B cell (primary cell): ENCODE measurements around the gene PIM1. TPM values are rescaled to one million over a fixed set of nuclear protein-coding genes. Genes with fewer than 3 reads are reported as not detected.
A peak's percentile ranks its signal among the peaks of the same experiment; 100 is the strongest.

Source experiments
- ATAC-seq: fragments of 200-7000 bp; cut with Tn5 transposase; one replicate; pipeline ENCODE4 v1.10.0; 2021; ENCODE audit warnings: low read depth, mild to moderate bottlenecking, moderate number of reproducible peaks, moderate library complexity
- CTCF ChIA-PET: fragments of 350-600 bp; sonication (Branson Sonifier 250); formaldehyde crosslinking; loops from one replicate; lab custom pipeline; 2021; ENCODE audit warnings: antibody characterized with exemption, inconsistent platforms; lab: Charles Lee
- POLR2A ChIA-PET: fragments of 350-600 bp; sonication (Branson Sonifier 250); formaldehyde crosslinking; loops from one replicate; lab custom pipeline; 2021; ENCODE audit warnings: antibody characterized with exemption; lab: Charles Lee
- DNase-seq: peaks from one replicate; pipeline ENCODE4 v3.0.0; 2013
- H2AFZ ChIP-seq: 2 replicates; pipeline ENCODE4 v1.6.1; 2012; ENCODE audit warnings: mild to moderate bottlenecking, low read depth, low read length; ENCODE audit not compliant: insufficient read depth, poor library complexity, severe bottlenecking
- H3K27ac ChIP-seq, 2 donors: 1 replicate in 1 of 2; 2 replicates in 1 of 2; pipeline ENCODE4 v1.5.1; 2012 to 2013; ENCODE audit warnings: low read length in 2 of 2, mild to moderate bottlenecking in 2 of 2, moderate library complexity in 1 of 2
- H3K27me3 ChIP-seq, 4 experiments: fragments of 200-600 bp in 1 of 4; sonication (generic) in 1 of 4; replicated peaks in 1 of 4; 1 replicate in 2 of 4; 2 replicates in 2 of 4; pipeline versions ENCODE4 v1.6.1 to v1.7.0; 2013 to 2016; ENCODE audit warnings: low read length in 3 of 4, mild to moderate bottlenecking in 2 of 4, mixed read lengths in 1 of 4, moderate library complexity in 1 of 4; ENCODE audit not compliant: insufficient read depth in 4 of 4, control insufficient read depth in 3 of 4; ENCODE audit errors: control extremely low read depth in 1 of 4
- H3K36me3 ChIP-seq, 2 experiments: replicated peaks in 1 of 2; 1 replicate in 1 of 2; 2 replicates in 1 of 2; pipeline versions ENCODE4 v1.6.1 to v1.7.1; 2013; ENCODE audit warnings: low read length in 1 of 2; ENCODE audit not compliant: insufficient read depth in 2 of 2, control insufficient read depth in 1 of 2; ENCODE audit errors: control extremely low read depth in 1 of 2, extremely low read depth in 1 of 2
- H3K4me1 ChIP-seq, 2 donors: fragments of 200-600 bp in 1 of 2; sonication (generic) in 1 of 2; 1 replicate in 1 of 2; 2 replicates in 1 of 2; pipeline versions ENCODE4 v1.5.1 to v1.6.1; 2013 to 2017; ENCODE audit warnings: low read length in 2 of 2; ENCODE audit not compliant: control insufficient read depth in 2 of 2, insufficient read depth in 2 of 2
- H3K4me2 ChIP-seq: replicated peaks from 2 replicates; pipeline ENCODE3; 2012; ENCODE audit warnings: mild to moderate bottlenecking, low read depth, low read length; ENCODE audit not compliant: poor library complexity, severe bottlenecking
- H3K4me3 ChIP-seq, 5 experiments: fragments of 200-600 bp in 1 of 5; sonication (generic) in 1 of 5; 1 replicate in 3 of 5; 2 replicates in 2 of 5; pipeline versions ENCODE4 v1.5.1 to v1.7.0; 2011 to 2016; ENCODE audit warnings: low read length in 4 of 5, mild to moderate bottlenecking in 4 of 5, low read depth in 2 of 5, control low read depth in 1 of 5, moderate library complexity in 1 of 5; ENCODE audit not compliant: insufficient read depth in 1 of 5; ENCODE audit errors: control extremely low read depth in 1 of 5, extremely low read depth in 1 of 5
- H3K79me2 ChIP-seq: fragments of 200-600 bp; sonication (generic); one replicate; pipeline ENCODE4 v1.6.0; 2016; ENCODE audit warnings: low read length; ENCODE audit not compliant: control insufficient read depth, insufficient read depth
- H3K9ac ChIP-seq: fragments of 200-600 bp; sonication (generic); 2 replicates; pipeline ENCODE4 v1.6.1; 2017; ENCODE audit warnings: mild to moderate bottlenecking, low read length, moderate library complexity
- H3K9me3 ChIP-seq, 3 donors: one replicate each; pipeline versions ENCODE4 v1.6.1 to v1.7.1; 2013; ENCODE audit warnings: low read length in 2 of 3; ENCODE audit not compliant: control insufficient read depth in 2 of 3, insufficient read depth in 1 of 3; ENCODE audit errors: control extremely low read depth in 1 of 3
- H4K20me1 ChIP-seq: 2 replicates; pipeline ENCODE4 v1.6.0; 2012; ENCODE audit warnings: mild to moderate bottlenecking, low read length; ENCODE audit not compliant: insufficient read depth, control insufficient read depth, poor library complexity, severe bottlenecking
- H3K27ac Mint-ChIP-seq: one replicate; pipeline ENCODE4 v1.8.0; 2021; ENCODE audit warnings: mixed read lengths
- H3K27me3 Mint-ChIP-seq: one replicate; pipeline ENCODE4 v1.8.0; 2021; ENCODE audit warnings: mixed read lengths
- H3K4me1 Mint-ChIP-seq: one replicate; pipeline ENCODE4 v1.8.0; 2021; ENCODE audit warnings: mixed read lengths
- H3K4me3 Mint-ChIP-seq: one replicate; pipeline ENCODE4 v1.8.0; 2021; ENCODE audit warnings: mixed read lengths
- H3K9me3 Mint-ChIP-seq: one replicate; pipeline ENCODE4 v1.8.0; 2022; ENCODE audit warnings: mixed read lengths; ENCODE audit not compliant: insufficient read depth
- CTCF ChIP-seq: fragments of 200-600 bp; IDR thresholded peaks from one replicate; pipeline ENCODE4 v1.8.0; 2022; ENCODE audit warnings: antibody characterized with exemption, mild to moderate bottlenecking
- EZH2 ChIP-seq: IDR thresholded peaks from 2 replicates; pipeline ENCODE4 v1.6.1; 2012; ENCODE audit warnings: borderline replicate concordance, low read depth, mild to moderate bottlenecking, moderate library complexity, low read length; ENCODE audit not compliant: insufficient read depth, poor library complexity, severe bottlenecking
- WGBS: methylation state at CpG from one replicate; pipeline ENCODE4 v1.1.5; 2013; ENCODE audit warnings: missing lambda C conversion rate; ENCODE audit not compliant: insufficient coverage; 5-methylcytosine and 5-hydroxymethylcytosine counted together
- intact Hi-C: fragments of 100-400 bp; cut with micrococcal nuclease; formaldehyde crosslinking; loops from one replicate; pipeline ENCODE4 v1.10.0; 2022
- polyA plus RNA-seq: library from polyadenylated mRNA; depleted of rRNA; stranded (reverse); fragments of >200 nt; gene quantifications from 2 replicates; pipeline ENCODE4 v1.2.3, GENCODE V29; 2012
- total RNA-seq, 2 donors: library from RNA; stranded (reverse); fragments of 120-200 nt in 1 of 2; gene quantifications; 1 replicate in 1 of 2; 2 replicates in 1 of 2; pipeline versions ENCODE4 v1.2.3 to v1.2.4, GENCODE V29; 2013 to 2022

The PIM1 gene
- total and polyA plus RNA-seq, 2 donors (not counting 1 experiment from before 2014, with no cell fraction given) = 13.6 to 102 TPM

GRCh38 chr6:37208793-37209192 lies 38.8 kb downstream of the PIM1 start:
- ChIA-PET CTCF (interaction anchor here (0.7 to 17.8 kb wide), 30 partner anchors 10 to 450 kb away, joined by 3 to 587 read pairs (median 5); partner anchors contain the start of genes C6orf89, MTCH1, PIM1 and PPIL1), POLR2A (interaction anchor here (0.5 to 0.7 kb wide), 2 partner anchors 71 to 222 kb away, joined by 3 read pairs; no protein-coding TSS in a partner anchor)
- peaks cover 14% of the 10 kb centered on the region for H3K4me1 Mint-ChIP-seq
- H3K27me3 Mint-ChIP-seq = no peaks in the 10 kb centered on the region
- ATAC-seq = no peak
- intact Hi-C loops = loop anchor here (1.0 kb wide), 3 partner anchors 14 to 157 kb away; no protein-coding TSS in a partner anchor
- Histone ChIP-seq H3K27ac (no peak overlapping the region), H3K9ac (no peak overlapping the region), H3K9me3 (no peaks in the 10 kb centered on the region), H4K20me1 (no peaks in the 10 kb centered on the region), H3K4me3 (no peak overlapping the region), H2AFZ (no peak overlapping the region), H3K27me3 (peaks cover 0 to 4% (median 0%) of the 10 kb centered on the region in 4 experiments), H3K36me3 (no peaks in the 10 kb centered on the region), H3K4me1 (peaks cover 4 to 12% of the 10 kb centered on the region in 2 donors), H3K4me2 (no peak overlapping the region), H3K79me2 (no peaks in the 10 kb centered on the region)
- DNase-seq = no peak
- H3K4me3 Mint-ChIP-seq = no peak overlapping the region
- H3K27ac Mint-ChIP-seq = no peak overlapping the region
- no peaks in the 10 kb centered on the region for H3K9me3 Mint-ChIP-seq
- TF ChIP-seq CTCF (no peak), EZH2 (no peak)
- 100% methylated on average over 2 of the region's 7 CpGs for WGBS

GRCh38 chr6:37209461-37210205 lies 39.7 kb downstream of the PIM1 start:
- POLR2A ChIA-PET = interaction anchor here (0.5 to 1.0 kb wide), 2 partner anchors 38 to 72 kb away, joined by 3 to 4 read pairs; no protein-coding TSS in a partner anchor
- no peak for ATAC-seq

More at GRCh38 chr6:37209461-37210205, 39.7 kb downstream of the PIM1 start:
- Histone ChIP-seq H3K4me3 (no peak overlapping the region), H3K4me1 (peaks cover 4 to 12% of the 10 kb centered on the region in 2 donors), H3K27ac (no peak overlapping the region), H3K4me2 (no peak overlapping the region), H3K9me3 (no peaks in the 10 kb centered on the region), H3K79me2 (no peaks in the 10 kb centered on the region), H3K27me3 (peaks cover 0 to 4% (median 0%) of the 10 kb centered on the region in 4 experiments), H3K36me3 (no peaks in the 10 kb centered on the region), H3K9ac (no peak overlapping the region), H4K20me1 (no peaks in the 10 kb centered on the region), H2AFZ (no peak overlapping the region)
- H3K27me3 Mint-ChIP-seq = no peaks in the 10 kb centered on the region
- peak overlapping the region; percentile 10 for H3K27ac Mint-ChIP-seq
- DNase-seq = no peak
- TF ChIP-seq EZH2 (no peak), CTCF (no peak)
- 93% methylated on average over 8 of the region's 12 CpGs for WGBS
- no peaks in the 10 kb centered on the region for H3K9me3 Mint-ChIP-seq
- CTCF ChIA-PET = interaction anchor here (0.7 to 17.8 kb wide), 50 partner anchors 9 to 595 kb away, joined by 3 to 587 read pairs (median 5); partner anchors contain the start of genes C6orf89, MTCH1, PIM1 and PPIL1
- peaks cover 14% of the 10 kb centered on the region for H3K4me1 Mint-ChIP-seq
- intact Hi-C loops = loop anchor here (1.0 to 10.0 kb wide), 7 partner anchors 37 to 595 kb away; partner anchors contain the start of gene C6orf89
- H3K4me3 Mint-ChIP-seq = no peak overlapping the region
